Measurements from ENCODE around the gene LIX1L.

DNA sequence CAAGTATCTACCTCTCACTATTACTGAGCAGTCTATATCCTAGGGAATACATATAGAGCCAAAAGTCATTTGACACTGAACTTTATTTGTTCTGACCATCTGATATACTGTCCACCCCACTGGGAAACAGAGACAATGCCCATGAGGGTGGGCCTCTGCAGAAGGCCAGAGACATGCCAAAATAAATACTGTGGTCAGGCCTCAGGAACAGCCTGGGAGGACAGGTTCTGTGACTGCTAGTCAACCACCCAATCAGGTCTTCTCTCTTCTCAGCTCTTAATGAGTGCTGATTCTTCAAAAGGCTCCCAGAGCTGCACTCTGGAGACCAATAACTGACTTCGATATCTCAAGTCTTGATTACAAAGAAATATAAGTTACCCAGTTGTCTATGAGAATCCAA is 66.7 kb downstream of the LIX1L start:
- TF ChIP-seq ZNF274 (IDR thresholded peaks at IDR 0.05; ENCODE audit: low read depth, low read length), result no peak
- no peak for TF ChIP-seq SUZ12 (IDR thresholded peaks at IDR 0.05; ENCODE audit: extremely low read depth, insufficient read depth, insufficient read length)
- no peak for TF ChIP-seq YY1 (IDR thresholded peaks at IDR 0.05; ENCODE audit: insufficient read depth, insufficient read length)

Measured in NT2/D1 (cell line).